GM18499 (cell line): ENCODE data around the gene RPL13A.

Source experiments
- ATAC-seq: cut with Tn5 transposase; IDR thresholded peaks from one replicate; pipeline ENCODE4 v1.9.1; 2021; ENCODE audit warnings: moderate number of reproducible peaks; ENCODE audit not compliant: insufficient read depth, unreplicated experiment

The RPL13A gene

GRCh38 chr19:49538643-49539042 is 51.2 kb downstream of the RPL13A start:
- no peak for ATAC-seq

- no peak for ATAC-seq
Observed at GRCh38 chr19:49539192-49539952, 52.0 kb downstream of the RPL13A start.
